Left cardiac atrium (tissue), 2 donors: ENCODE results near the gene PIGC. TPM values are rescaled to one million over a fixed set of nuclear protein-coding genes. Genes with fewer than 3 reads are reported as not detected.

Experiments used
- total RNA-seq, 2 donors: library from RNA; stranded (reverse); fragmentation: NEBNext Ultra II Directional; extraction: Animal tissue kit (Norgen Biotek cat#: 25700); gene quantifications; one replicate each; pipeline ENCODE4 v1.2.1, GENCODE V29; 2021
- donor health status: DM: no; HTN: yes; CAD: no; lungs with severe emphysema.
- donor health status: DM: yes; HTN: yes; CAD: no.

The PIGC gene
- total RNA-seq, 2 donors from 2014 or later, result 12.4 to 14.6 TPM

Other genes starting within 250 kb of the PIGC start
- 10 to 100 TPM in 1 of 2 donors, 1 to 10 TPM in 1; 7.1 to 19.9 TPM for gene C1orf105, start 23.4 kb downstream of the PIGC start, total RNA-seq
- gene SUCO, start 89.1 kb upstream of the PIGC start, total RNA-seq, result 10 to 100 TPM; 25.4 to 30.6 TPM
- gene FASLG, start 215.0 kb upstream of the PIGC start, total RNA-seq, result under 1 TPM in 1 of 2 donors, not detected in 1; 0.27 TPM